ENCODE measurements around the gene LRRC2.
"Not testable (repeated sequence)": the region's sequence is repeated elsewhere in the genome, so short reads cannot be mapped to it uniquely, and the experiment has no call there.

Gene LRRC2

DNA sequence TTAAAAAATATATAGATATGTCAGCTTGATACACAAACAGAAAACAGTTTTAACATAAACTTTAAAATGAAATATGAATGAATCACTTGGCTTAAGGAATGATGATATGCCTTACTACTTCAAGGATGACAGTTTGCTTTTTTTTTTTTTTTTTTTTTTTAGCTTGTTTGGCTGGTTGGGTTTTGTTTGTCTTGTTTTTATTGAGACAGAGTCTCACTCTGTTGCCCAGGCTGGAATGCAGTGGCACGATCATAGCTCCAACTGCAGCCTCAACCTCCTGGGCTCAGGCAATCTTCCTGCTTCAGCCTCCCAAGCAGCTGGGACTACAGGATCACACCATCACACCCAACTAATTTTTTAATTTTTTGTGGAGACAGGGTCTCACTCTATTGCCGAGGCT, 14.5 kb downstream of the LRRC2 start:
- DNase-seq = no peak

- DNase-seq = no peak
Observed at GRCh38 chr3:46549989-46550388, 16.1 kb downstream of the LRRC2 start.

DNA sequence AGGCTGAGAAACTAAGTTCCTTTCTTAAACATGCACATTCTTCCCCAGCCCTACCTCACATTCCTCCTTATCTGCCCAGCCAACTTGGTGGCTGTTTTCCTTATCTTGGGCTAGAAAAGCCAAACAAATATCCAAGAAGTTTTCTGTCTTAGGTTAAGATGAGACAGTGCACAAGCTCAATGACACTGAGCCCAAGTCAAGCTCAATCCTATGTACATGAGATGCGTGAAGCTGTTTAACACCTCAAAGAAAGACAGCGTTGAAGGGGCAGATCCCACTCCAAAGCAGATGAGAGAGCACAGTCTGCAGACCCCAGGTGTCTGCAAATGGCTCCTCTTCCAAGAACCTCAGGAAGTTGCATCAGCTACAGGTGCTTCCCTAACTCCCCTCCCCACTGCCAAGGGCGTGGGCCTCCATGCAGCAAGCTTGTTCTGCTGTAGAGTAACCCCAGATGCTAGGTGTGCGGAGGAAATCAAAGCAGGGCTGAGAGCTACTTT, 16.6 kb downstream of the LRRC2 start:
- DNase-seq = no peak

GRCh38 chr3:46548611-46549010, 17.5 kb downstream of the LRRC2 start:
- DNase-seq = not testable (repeated sequence)

GRCh38 chr3:46546896-46547440, 19.1 kb downstream of the LRRC2 start:
- DNase-seq = no peak

DNA sequence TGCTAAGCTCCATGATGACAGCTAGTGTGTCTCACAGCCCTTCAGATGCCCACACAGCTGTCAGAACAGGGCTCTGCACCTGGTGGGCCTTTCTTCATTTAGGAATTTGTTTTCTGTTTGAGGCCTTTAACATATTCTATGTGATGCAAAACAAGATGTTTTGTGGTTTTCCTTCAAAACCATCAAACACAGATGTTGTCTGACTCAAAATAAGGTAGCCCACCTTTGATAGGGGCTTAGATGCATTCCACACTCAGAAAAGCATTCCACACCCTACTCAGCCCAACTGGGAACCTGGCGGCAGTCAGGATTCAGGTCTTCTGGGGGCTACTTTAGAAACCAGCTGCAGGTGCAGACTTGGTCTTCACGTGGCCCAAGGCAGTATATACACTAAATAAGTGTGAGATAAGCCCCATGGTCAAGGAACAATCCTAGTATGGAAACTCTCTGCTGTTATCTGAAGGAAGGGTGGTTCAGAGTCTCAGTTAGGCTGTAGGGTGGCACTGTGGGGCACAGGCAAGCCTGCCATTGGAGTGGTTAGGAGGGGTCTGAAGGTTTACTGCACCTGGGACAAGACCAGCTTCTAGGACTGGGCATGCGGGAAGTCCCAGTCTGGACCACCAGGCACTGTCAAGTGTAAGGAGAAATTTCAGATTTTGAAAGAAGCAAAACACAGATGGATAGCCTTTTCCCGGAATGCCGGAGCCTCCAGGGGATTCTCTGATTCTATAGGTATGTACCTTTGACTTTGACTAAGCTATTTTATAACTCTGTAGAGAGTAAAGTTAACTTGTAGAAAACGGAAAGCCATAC, 20.1 kb downstream of the LRRC2 start:
- DNase-seq = no peak

GRCh38 chr3:46544771-46545503, 21.2 kb downstream of the LRRC2 start:
- DNase-seq = no peak

DNA sequence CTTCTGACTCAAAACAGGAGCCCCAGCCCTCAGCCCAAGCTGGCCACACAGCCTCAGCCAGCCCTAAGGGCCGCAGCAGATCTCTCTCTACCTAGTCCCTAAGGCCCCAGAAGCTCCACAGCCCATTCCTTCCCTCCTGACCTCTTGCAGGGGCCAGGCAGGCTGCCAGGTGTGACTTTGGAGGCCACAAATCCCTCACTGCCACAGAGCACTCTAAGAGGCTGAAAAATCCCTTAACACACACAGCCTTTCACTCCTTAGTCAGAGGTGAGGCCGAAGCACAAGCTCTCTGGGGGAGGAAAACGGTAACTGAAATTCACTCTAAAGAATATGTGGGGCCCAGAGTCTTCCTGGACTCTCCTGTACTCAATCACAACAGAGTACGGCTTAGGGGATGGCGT, 23.3 kb downstream of the LRRC2 start:
- no peak for DNase-seq

DNA sequence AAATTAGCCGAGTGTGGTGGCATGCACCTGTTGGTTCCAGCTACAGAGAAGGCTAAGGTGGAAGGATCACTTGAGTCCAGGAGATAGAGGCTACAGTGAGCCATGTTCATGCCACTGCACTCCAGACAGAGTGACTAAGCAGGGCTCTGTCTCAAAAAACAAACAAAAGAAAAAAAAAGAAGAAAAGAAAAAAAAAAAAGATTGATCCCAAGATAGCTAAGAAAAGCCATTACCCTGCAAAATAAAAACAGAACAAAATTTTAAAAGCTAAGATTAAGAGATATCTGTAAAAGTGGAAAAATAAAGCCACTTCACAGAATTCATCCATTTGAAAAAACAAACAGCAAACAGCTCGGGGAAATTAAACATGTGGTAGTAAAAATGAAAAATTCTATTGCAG, 23.8 kb downstream of the LRRC2 start:
- no peak for DNase-seq

- no peak for DNase-seq
Observed at GRCh38 chr3:46541835-46542234, 24.3 kb downstream of the LRRC2 start.

DNA sequence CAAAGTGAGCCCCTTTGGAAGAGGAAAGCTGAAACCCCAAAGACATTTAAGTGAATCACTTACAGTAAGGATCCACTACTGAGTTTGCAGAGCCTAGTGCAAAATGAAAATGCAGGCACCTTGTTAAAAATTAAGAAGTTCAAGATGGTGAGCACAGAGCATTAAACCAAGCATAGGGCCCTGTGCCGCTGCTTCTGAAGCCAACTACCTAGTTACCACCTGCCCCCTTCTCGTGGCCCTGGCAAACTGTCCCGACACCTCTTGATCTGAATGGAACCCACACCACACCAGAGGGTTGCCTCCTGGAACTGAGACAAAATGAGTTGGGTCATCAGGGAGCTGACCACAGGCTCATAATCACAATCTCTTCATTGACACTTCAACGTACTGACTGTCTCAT, 25.6 kb downstream of the LRRC2 start:
- DNase-seq = no peak

DNA sequence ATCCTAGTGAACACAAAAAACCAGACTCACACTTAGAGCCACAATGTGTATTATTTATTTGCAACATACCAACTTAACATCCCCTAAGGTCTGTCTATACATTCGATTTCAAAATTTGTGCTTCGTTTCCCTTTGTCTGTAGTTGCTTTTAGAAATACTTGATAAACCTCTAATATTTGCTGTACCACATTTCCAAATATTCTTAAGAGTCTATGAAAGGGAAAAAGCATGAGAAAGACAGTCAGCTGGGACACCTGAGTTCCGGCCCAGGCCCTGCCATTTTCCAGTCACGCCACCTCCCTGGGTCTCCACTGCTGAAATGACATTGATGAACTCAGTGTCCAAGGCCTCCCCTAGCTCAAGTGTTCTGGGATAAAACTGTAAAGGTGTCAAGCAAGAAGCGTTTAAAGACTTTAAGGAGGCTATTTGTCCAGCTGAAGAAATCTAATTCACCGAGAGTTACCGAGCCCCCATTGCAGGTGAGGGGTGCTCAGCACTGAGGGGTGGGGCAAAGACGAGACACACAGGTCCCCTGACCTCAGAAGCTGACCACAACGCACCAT, 26.6 kb downstream of the LRRC2 start:
- DNase-seq = no peak

GRCh38 chr3:46538803-46539442, 27.2 kb downstream of the LRRC2 start:
- DNase-seq = peak; percentile 81

GRCh38 chr3:46538425-46538802, 27.7 kb downstream of the LRRC2 start:
- DNase-seq = not testable (repeated sequence)

DNA sequence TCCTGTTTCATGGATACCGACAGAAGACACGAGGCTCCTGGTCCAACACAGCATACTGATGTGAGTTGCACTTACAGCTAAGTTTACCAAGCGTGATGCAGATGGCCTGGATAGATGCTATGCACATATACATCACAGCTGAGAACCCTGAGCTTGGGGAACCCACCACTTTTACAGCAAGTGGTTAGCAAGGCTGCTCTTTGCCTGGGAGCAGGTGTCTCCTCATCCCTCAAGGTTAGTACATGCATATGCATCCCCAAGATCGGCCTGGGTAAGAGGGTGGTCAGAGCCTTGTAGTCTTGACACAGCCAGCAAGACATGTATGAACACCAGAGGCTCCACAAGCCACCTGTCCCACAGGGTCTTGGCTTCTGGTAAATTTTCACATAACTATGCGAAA, 28.3 kb downstream of the LRRC2 start:
- no peak for DNase-seq

DNA sequence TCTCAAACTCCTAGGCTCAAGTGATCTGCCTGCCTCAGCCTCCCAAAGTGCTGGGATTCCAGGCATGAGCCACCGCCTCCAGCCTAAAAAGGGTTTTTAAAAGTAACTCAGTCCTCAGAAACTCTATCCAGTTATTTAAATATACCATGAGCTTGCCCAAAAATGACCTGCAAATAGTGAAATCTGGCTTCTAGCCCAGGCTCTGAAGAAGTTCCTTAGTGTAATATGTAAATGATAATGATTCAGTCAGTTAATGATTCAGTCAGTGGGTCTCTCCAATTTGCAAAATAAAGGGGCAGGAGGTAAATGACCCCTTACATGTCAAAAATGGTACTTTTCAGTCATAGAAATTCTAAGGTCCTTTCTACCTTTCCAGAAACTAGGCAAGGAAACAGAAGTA, 28.8 kb downstream of the LRRC2 start:
- DNase-seq = no peak

- DNase-seq = no peak
Observed at GRCh38 chr3:46536758-46537157, 29.3 kb downstream of the LRRC2 start.

DNA sequence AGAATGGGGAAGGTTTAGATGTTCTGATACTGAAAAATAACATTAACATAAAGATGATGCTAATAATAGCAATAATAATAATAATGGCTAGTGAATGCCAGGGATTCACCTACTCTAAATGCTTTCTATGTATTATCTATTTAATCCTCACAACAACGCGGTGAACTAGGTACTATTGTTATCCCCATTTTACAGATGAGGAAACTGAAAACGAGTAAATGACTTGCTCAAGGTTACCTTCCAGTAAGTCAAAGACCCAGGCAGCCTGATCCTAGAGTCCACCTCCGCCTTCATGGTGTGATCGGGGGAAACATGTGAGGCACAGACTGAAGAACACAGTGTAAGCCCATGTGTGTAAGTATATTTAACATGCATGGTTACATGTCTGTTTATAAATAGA, 30.4 kb downstream of the LRRC2 start:
- DNase-seq = no peak

GRCh38 chr3:46533091-46533490, 33.0 kb downstream of the LRRC2 start:
- DNase-seq = no peak

DNA sequence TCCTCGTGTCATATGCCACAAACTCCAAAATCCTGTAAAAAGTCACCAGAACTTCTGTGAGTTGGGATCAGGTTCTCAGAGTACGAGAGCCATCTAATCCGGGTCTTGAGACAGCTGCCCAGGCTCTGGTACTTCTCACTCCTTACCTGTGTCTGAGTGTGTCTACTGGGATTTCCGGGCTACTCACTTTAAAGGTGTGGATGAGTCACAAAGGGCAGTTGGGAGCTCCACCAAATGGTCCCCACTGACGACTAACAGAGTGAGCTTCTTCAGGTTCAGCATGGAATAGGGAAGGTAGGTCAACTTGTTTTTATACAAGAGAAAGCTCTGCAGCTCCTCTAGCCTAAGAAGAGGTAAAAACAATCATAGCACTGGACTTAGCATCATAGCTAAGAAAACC, 38.9 kb downstream of the LRRC2 start:
- no peak for DNase-seq

- no peak for DNase-seq
Observed at GRCh38 chr3:46524832-46525231, 41.3 kb downstream of the LRRC2 start.

DNA sequence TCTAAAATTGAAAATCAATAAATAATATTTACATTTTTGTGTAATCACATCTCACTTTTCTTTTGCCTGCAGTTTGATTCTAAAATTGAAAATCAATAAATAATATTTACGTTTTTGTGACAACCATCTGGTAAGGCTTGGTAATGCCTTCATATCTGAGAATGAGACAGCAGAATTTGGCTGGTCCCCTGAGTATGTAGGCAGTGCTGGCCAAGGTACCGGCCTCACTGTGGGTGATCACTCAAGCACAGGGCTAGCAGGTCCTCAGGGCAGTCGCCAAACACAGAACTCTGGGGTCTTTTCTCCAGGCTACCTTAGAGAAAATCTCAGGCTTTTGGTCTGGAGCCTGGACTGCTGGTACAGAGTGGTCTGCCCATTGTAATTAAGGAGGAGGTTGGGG, 42.1 kb downstream of the LRRC2 start:
- no peak for DNase-seq

GRCh38 chr3:46523556-46523955, 42.5 kb downstream of the LRRC2 start:
- no peak for DNase-seq

All from GDM1 (cell line).